Tibial artery (tissue), 4 donors: ENCODE data around the gene HSPBP1.
"Not testable (repeated sequence)": the region's sequence is repeated elsewhere in the genome, so short reads cannot be mapped to it uniquely, and the experiment has no call there.

Source experiments
- DNase-seq, 2 donors: peaks; one replicate each; pipeline ENCODE4 v3.0.0-alpha.2; 2019
- H3K27ac ChIP-seq, 2 donors: fragments of 200-600 bp; sonication (generic) in 1 of 2; 1 replicate in 1 of 2; 2 replicates in 1 of 2; pipeline ENCODE4 v1.5.1; 2018 to 2019; ENCODE audit warnings: mild to moderate bottlenecking in 1 of 2
- H3K27me3 ChIP-seq, 2 donors: fragments of 200-600 bp; sonication (generic) in 1 of 2; one replicate each; pipeline versions ENCODE4 v1.5.1 to v1.6.0; 2016 to 2019
- H3K36me3 ChIP-seq, 3 donors: fragments of 200-600 bp; sonication (generic) in 2 of 3; one replicate each; pipeline ENCODE4 v1.5.1; 2016 to 2019; ENCODE audit warnings: mild to moderate bottlenecking in 2 of 3
- H3K4me1 ChIP-seq, 4 donors: fragments of 200-600 bp; sonication (generic) in 2 of 4; 1 replicate in 3 of 4; 2 replicates in 1 of 4; pipeline ENCODE4 v1.5.1; 2016 to 2019
- H3K4me3 ChIP-seq, 2 donors: fragments of 200-600 bp; sonication (generic) in 1 of 2; 1 replicate in 1 of 2; 2 replicates in 1 of 2; pipeline ENCODE4 v1.5.1; 2018 to 2019; ENCODE audit warnings: mild to moderate bottlenecking in 2 of 2
- H3K9me3 ChIP-seq, 3 donors: fragments of 200-600 bp; sonication (generic) in 1 of 3; one replicate each; pipeline ENCODE4 v1.5.1; 2016 to 2019
- CTCF ChIP-seq, 2 experiments: fragments of 200-600 bp in 1 of 2; fragments of 450-650 bp in 1 of 2; IDR thresholded peaks; one replicate each; pipeline ENCODE4 v1.5.1; 2017 to 2019; ENCODE audit warnings: antibody characterized with exemption in 2 of 2, mild to moderate bottlenecking in 1 of 2, moderate library complexity in 1 of 2
- intact Hi-C: fragments of 100-400 bp; cut with DNase I; formaldehyde crosslinking; loops from one replicate; pipeline ENCODE4 v1.15.0; 2023; ENCODE audit warnings: low total_unique reads

HSPBP1 gene, protein sequence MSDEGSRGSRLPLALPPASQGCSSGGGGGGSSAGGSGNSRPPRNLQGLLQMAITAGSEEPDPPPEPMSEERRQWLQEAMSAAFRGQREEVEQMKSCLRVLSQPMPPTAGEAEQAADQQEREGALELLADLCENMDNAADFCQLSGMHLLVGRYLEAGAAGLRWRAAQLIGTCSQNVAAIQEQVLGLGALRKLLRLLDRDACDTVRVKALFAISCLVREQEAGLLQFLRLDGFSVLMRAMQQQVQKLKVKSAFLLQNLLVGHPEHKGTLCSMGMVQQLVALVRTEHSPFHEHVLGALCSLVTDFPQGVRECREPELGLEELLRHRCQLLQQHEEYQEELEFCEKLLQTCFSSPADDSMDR

GRCh38 chr19:55279770-55280643, at the start of gene HSPBP1:
TSS of gene HSPBP1 (minus strand) at chr19:55280110. CDS start at chr19:55279608, 502 bp downstream.
- H3K4me1 ChIP-seq = peaks cover 4 to 25% (median 16%) of the 10 kb centered on the region in 4 donors
- intact Hi-C loops = no loop called here
- H3K9me3 ChIP-seq = no peaks in the 10 kb centered on the region
- DNase-seq = peak; percentile 83 to 95
- H3K36me3 ChIP-seq = peaks cover 0 to 28% (median 10%) of the 10 kb centered on the region in 3 donors
- H3K4me3 ChIP-seq = peak within 1 kb of the TSS; percentile 64 to 82
- no peak for TF ChIP-seq CTCF (IDR thresholded peaks at IDR 0.05)
- H3K27me3 ChIP-seq = peaks cover 0 to 25% of the 10 kb centered on the region in 2 donors
- peak within 1 kb of the TSS; percentile 71 for H3K27ac ChIP-seq

GRCh38 chr19:55328774-55329318, 48.9 kb upstream of the HSPBP1 start:
- intact Hi-C loops, H3K36me3 ChIP-seq, H3K4me1 ChIP-seq, H3K27ac ChIP-seq, DNase-seq, H3K9me3 ChIP-seq, H3K4me3 ChIP-seq: not testable (repeated sequence)
- peaks cover 0 to 27% of the 10 kb centered on the region in 2 donors for H3K27me3 ChIP-seq

GRCh38 chr19:55325172-55325571, 45.3 kb upstream of the HSPBP1 start, which contains the start of gene TMEM150B:
TSS of gene TMEM150B (minus strand) at chr19:55325341. CDS start at chr19:55321036, 4,305 bp downstream.
- H3K4me1 ChIP-seq = peaks cover 0 to 8% (median 1%) of the 10 kb centered on the region in 4 donors
- H3K9me3 ChIP-seq = no peaks in the 10 kb centered on the region
- no peak for DNase-seq
- H3K27me3 ChIP-seq = peaks cover 0 to 40% of the 10 kb centered on the region in 2 donors
- no peaks in the 10 kb centered on the region for H3K36me3 ChIP-seq
- H3K27ac ChIP-seq = no peak within 1 kb of the TSS
- no peak for TF ChIP-seq CTCF (IDR thresholded peaks at IDR 0.05)
- intact Hi-C loops = no loop called here
- H3K4me3 ChIP-seq = no peak within 1 kb of the TSS

DNA sequence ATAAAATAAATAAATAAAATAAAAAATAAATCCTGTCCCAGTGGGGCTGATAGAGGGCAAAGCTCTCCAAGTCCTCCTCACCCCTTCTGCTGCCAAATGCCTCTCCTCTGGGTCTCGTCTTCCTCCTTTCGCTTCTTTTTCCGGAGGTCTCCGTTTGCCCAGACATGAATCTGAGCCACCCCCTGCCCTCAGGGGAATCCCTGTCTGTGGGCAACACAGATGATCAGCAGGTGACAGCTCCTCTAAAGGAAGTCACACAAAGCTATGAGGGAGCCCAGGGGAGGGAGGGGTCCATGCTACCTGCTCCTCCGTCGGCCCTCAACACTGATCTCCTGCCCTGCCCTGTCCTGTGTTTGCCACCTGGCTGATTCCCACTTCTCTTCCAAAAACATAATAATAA, 44.8 kb upstream of the HSPBP1 start:
- Histone ChIP-seq H3K36me3 (no peaks in the 10 kb centered on the region), H3K27me3 (peaks cover 0 to 44% of the 10 kb centered on the region in 2 donors), H3K4me3 (no peak overlapping the region), H3K9me3 (no peaks in the 10 kb centered on the region), H3K4me1 (peaks cover 0 to 8% (median 1%) of the 10 kb centered on the region in 4 donors), H3K27ac (no peak overlapping the region)
- TF ChIP-seq CTCF (IDR thresholded peaks at IDR 0.05) = no peak
- no peak for DNase-seq
- intact Hi-C loops = no loop called here

DNA sequence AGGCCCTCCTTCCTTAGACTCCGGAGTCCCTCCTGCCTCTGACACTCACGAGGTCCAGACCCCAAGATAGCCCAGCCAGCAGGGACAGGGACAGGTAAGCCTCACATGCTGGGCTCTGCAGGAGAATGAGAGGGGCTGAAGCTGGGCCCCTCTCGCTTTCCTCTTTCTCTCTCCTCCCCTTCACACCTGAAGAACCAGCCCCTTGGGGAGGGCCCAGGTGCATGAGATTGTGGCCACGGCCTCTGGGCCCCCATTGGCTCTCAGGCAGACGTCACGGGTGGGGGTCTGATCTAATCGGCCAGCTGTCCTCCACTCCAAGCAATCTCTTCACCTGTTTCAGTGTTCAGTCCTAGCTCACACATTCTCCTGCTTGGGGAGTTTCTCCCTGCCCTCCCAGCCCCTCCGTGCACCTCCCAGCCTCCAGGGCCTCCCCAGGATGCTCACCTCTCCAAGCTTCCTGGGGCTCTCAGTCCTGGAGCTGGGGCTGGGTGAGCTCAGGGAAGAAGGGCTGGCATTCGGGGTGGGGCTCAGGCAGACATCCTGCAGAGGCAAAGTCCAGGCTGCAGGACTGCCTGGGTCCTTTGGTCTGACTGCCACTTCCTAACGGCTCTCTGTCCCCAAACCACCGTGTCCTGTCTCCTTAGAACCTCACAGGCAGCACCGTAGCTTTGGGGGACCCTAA, 42.4 kb upstream of the HSPBP1 start:
- no peak for TF ChIP-seq CTCF (IDR thresholded peaks at IDR 0.05)
- no peak overlapping the region for H3K27ac ChIP-seq
- DNase-seq = no peak
- intact Hi-C loops = no loop called here
- peaks cover 0 to 44% of the 10 kb centered on the region in 2 donors for H3K27me3 ChIP-seq
- H3K36me3 ChIP-seq = no peaks in the 10 kb centered on the region
- H3K4me3 ChIP-seq = no peak overlapping the region
- no peaks in the 10 kb centered on the region for H3K9me3 ChIP-seq
- peaks cover 0 to 3% (median 0%) of the 10 kb centered on the region in 4 donors for H3K4me1 ChIP-seq
